ENCODE results near the gene ZZZ3.
A peak's percentile ranks its signal among the peaks of the same experiment; 100 is the strongest.
"Not testable (repeated sequence)": the region's sequence is repeated elsewhere in the genome, so short reads cannot be mapped to it uniquely, and the experiment has no call there.

Gene ZZZ3

DNA sequence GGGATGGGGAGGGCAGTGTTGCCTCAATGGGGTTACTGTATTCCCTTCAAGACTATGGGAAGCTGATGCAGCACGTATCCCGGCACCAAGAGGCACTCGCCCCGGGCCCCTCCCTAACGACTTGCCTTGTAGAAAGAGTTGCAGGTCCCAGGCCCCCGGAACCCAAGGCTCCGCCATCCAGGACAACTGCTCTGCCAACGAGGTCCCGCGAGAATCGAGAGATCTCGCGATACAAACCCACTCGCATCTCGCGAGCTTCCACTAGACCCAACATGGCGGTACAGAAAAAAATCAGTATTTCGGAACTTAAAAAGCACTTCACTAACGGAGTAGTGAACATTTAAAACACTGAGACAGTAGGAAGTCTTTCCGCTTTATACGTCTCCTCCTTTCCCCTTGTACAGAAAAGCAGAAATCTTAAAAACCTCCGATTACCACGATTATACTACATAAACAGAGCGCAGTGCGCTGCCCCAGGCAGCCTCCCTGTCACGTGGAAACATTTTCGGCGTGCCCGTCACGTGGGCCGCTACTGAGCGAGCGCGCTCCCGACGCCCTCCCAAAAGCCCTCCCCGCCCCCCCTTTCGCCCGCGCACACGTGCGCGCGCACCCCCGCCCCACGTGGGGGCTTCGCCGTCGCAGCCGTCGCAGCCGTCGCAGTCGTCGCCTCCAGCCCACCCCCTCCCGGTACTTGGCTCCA is at the start of gene ZZZ3:
Gene ZZZ3 (minus strand): TSS at position 199 of the 700 bp plus-strand sequence. CDS start 49,304 bp downstream, outside the sequence.
- TF ChIP-seq POLR2A (IDR thresholded peaks at IDR 0.05; ENCODE audit: low read length) (peak; percentile 86), GATA1 (IDR thresholded peaks at IDR 0.05; ENCODE audit: low read depth, low read length) (no peak)
- peak; percentile 96 to 97 for DNase-seq

DNA sequence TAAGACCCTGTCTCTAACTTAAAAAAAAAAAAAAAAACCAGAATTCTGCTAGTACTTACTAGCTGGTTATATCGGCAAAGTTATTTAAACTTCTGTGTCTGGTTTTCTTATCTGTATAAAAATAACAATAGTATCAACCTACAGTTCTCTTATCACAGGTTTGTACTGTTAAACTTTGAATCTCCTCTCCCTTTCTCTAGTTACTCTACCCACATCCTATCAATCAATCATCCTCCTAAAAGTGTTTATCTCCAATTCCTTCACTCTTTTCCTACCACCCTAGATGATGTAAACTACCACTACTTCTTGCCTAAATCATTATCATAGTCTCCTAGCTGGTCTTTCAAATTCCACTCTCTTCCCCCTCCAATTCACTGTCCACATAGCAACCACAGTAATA is 49.6 kb upstream of the ZZZ3 start:
- TF ChIP-seq GATA1 (IDR thresholded peaks at IDR 0.05; ENCODE audit: low read depth, low read length) (no peak), POLR2A (IDR thresholded peaks at IDR 0.05; ENCODE audit: low read length) (no peak)
- DNase-seq, result no peak

DNA sequence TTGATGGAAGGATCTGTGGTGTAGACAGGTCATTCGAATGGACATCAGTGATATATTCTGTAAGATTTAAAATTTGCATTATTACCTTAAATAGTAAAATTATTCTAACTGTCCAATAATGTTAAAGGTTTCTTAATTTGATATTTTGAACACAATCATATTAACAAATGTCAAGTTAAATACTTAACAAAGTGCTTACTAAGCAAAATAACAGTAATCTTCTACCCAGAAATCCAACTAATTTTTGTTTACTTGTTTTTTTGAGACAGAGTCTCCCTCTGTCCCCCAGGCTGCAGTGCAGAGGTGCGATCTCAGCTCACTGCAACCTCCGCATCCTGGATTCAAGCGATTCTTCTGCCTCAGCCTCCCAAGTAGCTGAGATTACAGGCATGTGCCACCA is 43.2 kb upstream of the ZZZ3 start:
- TF ChIP-seq GATA1 (IDR thresholded peaks at IDR 0.05; ENCODE audit: low read depth, low read length) (no peak), POLR2A (IDR thresholded peaks at IDR 0.05; ENCODE audit: low read length) (no peak)
- no peak for DNase-seq

DNA sequence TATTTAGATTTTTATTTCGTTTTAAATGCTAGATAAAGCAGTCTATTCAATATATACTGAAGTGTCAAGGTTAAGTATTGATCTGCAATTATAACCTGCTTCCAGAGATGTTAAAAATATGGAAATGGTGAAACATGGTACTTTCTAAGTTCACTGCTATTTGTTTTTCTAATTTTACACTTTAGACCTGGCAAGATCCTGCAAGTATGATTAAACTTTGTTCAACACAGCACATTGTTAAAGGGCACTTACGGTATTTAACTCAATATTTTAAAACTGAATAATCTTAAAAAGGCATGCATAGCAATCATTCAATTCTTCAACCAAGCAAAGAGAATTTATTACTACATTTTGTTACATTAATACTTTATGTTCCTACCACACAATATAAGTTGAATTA is 35.7 kb upstream of the ZZZ3 start:
- TF ChIP-seq POLR2A (IDR thresholded peaks at IDR 0.05; ENCODE audit: low read length) (no peak), GATA1 (IDR thresholded peaks at IDR 0.05; ENCODE audit: low read depth, low read length) (no peak)
- no peak for DNase-seq

DNA sequence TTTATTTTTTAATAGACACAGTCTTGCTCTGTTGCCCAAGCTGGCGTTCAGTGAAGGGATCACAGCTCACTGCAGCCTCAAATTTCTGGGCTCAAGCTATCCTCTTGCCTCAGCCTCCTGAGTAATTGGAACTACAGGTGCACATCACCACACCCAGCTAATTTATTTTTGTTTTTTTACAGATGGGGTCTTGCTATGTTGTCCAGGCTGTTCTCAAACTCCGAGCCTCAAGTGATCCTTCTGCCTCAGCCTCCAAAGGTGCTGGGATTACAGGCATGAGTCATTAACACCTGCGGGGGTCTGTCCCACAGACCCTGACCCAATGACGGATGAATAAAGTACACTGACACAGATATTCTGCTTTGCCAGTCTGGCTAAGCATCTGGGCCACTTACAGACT is 33.6 kb upstream of the ZZZ3 start:
- TF ChIP-seq GATA1 (IDR thresholded peaks at IDR 0.05; ENCODE audit: low read depth, low read length) (no peak), POLR2A (IDR thresholded peaks at IDR 0.05; ENCODE audit: low read length) (no peak)
- DNase-seq, result no peak

DNA sequence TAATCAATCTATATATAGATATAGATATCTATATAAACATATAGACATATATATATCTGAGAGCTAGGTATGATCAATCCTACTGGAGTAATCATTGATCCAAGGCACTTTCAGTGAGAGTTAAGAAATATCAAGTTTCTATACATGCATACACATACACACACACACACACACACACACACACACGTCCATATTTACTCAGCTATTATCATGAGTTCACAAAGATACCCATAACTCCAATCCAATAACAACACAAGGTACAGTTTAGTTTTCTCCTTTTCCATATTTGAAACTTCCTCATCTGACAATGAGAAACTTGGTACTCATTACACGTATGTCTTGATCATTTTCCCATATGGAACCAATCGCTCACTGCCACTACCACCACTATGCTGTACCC is 27.3 kb upstream of the ZZZ3 start:
- DNase-seq, result no peak
- TF ChIP-seq GATA1 (IDR thresholded peaks at IDR 0.05; ENCODE audit: low read depth, low read length) (no peak), POLR2A (IDR thresholded peaks at IDR 0.05; ENCODE audit: low read length) (no peak)

DNA sequence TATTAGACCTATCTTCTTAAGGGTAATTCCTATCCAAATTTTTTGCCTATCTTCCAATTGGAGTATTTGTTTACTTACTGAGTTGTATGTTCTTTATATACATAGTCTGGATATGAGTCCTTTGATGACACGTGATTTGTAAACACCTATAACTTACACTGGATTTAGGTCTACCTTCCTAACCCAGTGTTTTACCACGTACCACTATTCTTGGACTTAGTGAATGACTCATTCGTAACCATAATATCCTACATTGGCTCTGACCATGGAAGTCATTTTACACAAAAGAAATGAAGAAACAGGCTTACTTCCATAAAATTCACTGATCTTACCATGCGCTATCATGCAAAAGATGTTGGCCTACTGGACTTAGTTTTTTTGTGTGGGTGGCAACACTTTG is 23.9 kb upstream of the ZZZ3 start:
- TF ChIP-seq GATA1 (IDR thresholded peaks at IDR 0.05; ENCODE audit: low read depth, low read length), result no peak
- TF ChIP-seq POLR2A (IDR thresholded peaks at IDR 0.05; ENCODE audit: low read length), result no peak
- DNase-seq, result no peak

DNA sequence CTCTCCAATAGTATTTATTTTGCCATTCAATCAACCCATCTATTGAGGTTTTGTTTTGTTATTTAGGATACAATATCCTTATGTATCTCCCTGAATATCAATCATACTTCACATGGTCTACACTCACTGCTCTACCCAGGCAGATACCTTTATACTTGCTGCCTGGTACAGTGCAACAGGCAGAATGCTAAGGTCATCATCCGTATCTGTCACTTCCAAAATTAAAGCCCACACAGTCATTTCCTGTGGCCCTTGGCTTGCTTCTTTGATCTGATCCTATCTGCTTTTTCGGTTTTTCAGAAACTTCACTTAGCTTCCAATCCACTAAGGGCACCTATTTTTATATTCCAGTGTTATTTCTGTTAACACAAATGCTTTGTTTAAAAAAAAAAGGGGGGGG is 22.3 kb upstream of the ZZZ3 start:
- no peak for DNase-seq
- TF ChIP-seq GATA1 (IDR thresholded peaks at IDR 0.05; ENCODE audit: low read depth, low read length), result no peak
- TF ChIP-seq POLR2A (IDR thresholded peaks at IDR 0.05; ENCODE audit: low read length), result no peak

DNA sequence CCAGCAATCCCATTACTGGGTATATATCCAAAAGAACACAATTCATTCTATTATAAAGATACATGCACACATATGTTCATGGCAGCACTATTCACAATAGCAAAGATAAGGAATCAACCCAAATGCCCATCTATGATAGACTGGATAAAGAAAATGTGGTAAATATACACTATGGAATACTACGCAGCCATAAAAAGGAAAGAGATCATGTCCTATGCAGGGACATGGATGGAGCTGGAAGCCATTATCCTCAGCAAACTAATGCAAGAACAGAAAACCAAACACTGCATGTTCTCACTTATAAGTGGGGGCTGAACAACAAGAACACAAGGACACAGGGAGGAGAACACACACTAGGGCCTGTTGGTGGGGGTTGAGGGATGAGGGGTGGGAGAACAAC is 17.2 kb upstream of the ZZZ3 start:
- DNase-seq, result not testable (repeated sequence)

DNA sequence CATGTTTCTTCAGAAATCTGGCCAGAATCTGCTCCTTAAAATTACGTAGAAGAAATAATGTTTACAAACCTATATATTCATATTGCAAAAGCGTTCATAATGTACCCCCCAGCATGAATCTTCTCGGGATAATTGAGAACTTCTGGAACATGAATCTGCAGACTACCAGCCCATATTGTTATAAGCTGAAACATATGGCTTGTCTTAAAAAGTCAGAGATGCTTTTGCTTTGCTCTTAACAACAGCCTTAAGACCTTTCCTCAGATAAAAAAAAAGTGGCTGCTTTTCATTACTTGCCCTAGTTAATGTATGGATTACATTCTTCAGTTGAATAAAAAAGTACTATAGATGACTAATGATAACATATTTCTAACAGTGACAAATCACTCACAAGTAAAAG is 15.0 kb upstream of the ZZZ3 start:
- DNase-seq, result no peak
- TF ChIP-seq GATA1 (IDR thresholded peaks at IDR 0.05; ENCODE audit: low read depth, low read length) (no peak), POLR2A (IDR thresholded peaks at IDR 0.05; ENCODE audit: low read length) (no peak)

DNA sequence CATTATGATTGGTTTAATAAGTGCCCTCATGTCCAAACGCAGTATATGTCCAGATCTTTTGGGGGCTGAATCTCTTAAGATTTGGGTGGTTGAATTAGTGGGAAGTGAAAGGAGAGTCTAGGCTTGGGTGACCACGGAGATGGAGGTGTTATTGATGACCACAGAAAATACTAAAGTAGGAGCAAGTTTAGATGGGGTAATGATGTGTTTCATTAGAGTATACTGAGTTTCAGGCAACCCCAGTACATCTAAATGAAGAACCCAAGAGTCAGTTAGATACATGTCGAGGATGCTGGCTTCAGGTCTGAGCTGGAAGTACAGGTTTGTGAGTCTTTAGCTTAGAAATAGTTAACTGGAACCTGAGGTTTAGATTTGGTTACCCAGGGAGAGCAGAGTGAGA is 6.5 kb upstream of the ZZZ3 start:
- no peak for TF ChIP-seq POLR2A (IDR thresholded peaks at IDR 0.05; ENCODE audit: low read length)
- TF ChIP-seq GATA1 (IDR thresholded peaks at IDR 0.05; ENCODE audit: low read depth, low read length), result no peak
- DNase-seq, result no peak

DNA sequence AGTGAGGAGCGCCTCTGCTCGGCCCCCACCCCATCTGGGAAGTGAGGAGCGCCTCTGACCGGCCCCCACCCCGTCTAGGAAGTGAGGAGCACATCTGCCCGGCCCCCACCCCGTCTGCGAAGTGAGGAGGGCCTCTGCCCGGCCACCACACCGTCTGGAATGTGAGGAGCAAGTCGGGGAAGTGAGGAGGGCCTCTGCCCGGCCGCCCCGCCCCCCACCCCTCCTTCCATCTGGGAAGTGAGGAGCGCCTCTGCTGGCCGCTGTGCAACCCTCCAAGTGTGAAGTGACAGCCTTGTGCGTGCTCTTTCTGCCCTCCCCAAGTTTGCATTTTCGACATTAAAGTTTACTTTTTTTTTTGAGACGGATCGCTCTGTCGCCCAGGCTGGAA is 5.1 kb upstream of the ZZZ3 start:
- DNase-seq, result peak; percentile 8 to 28
- TF ChIP-seq GATA1 (IDR thresholded peaks at IDR 0.05; ENCODE audit: low read depth, low read length), result no peak
- no peak for TF ChIP-seq POLR2A (IDR thresholded peaks at IDR 0.05; ENCODE audit: low read length)

DNA sequence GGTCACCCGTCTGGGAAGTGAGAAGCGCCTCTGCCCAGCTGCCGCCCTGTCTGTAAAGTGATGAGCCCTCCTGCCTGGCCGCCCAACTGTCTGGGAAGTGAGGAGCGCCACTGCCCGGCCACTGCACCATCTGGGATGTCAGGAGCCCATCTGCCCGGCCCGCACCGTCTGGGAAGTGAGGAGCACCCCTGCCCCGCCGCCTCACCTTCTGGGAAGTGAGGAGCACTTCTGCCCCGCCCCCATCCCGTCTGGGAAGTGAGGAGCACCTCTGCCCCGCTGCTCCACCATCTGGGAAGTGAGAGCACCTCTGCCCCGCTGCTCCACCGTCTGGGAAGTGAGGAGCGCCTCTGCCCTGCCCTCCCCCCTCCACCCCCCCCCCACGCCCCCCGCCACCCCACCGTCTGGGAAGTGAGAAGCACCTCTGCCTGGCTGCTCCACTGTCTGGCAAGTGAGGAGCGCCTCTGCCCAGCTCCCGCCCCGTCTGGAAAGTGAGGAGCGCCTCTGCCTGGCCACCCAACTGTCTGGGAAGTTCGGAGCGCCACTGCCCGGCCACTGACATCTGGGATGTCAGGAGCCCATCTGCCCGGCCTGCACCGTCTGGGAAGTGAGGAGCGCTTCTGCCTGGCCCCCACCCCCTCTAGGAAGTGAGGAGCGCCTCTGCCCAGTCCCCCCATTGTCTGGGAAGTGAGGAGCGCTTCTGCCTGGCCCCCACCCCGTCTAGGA is 4.5 kb upstream of the ZZZ3 start:
- no peak for TF ChIP-seq POLR2A (IDR thresholded peaks at IDR 0.05; ENCODE audit: low read length)
- TF ChIP-seq GATA1 (IDR thresholded peaks at IDR 0.05; ENCODE audit: low read depth, low read length), result no peak
- no peak for DNase-seq

DNA sequence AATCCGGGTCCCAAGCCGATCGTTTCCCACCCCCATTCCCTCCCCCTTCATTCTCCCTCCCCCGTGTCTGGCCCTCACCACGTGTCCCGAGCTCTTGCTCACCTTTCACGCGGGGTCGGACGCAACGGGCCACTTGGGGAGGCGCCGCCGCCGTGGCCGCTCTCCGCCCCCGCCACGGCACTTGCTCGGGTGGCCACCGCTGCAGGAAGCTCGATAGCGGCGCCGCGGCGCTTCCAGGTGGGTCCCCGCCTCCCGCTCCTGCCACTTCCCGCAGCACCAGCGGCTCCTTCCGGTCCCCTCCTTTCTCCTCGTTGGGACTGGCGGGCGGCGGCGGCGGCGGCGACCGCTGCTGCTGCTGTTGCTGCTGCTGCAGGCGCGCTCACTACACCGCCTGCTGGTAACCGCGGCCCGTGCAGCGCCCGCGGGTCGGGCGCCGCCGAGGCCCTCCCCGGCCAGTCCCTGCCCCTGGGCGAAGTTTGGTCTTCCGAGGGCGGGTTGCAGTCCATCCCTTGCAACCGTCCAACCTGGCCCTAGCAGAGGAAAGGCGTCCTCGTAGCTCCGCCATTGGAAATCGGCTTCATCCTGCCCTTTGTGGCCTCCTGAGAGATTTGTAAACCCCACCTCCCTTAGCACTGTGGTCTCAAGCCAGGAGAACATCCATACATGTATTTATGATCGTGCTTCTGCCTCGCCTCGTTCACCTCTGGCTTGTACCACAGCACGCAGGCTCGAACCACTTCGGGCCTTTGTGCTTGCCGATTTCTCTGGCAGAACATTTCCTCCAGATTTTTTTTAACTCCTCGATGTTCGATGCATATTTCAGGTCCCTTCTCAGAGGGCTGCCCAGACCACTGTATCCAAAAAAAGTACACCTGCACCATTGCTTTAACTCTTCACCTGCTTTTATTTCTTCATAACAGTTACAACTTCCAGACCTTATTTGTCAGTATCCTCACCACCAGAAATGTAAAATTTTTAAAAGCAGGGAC is 996 bp upstream of the ZZZ3 start:
- DNase-seq, result peak; percentile 93 to 94
- TF ChIP-seq GATA1 (IDR thresholded peaks at IDR 0.05; ENCODE audit: low read depth, low read length), result no peak
- TF ChIP-seq POLR2A (IDR thresholded peaks at IDR 0.05; ENCODE audit: low read length), result peak; percentile 42

All from erythroblast (primary cell).